Activated T-helper 17 cell treated with anti-CD3 and anti-CD28 coated beads, Interleukin-2, amount 50 U/mL, for 72 hours (primary cell): ENCODE data around the gene DNAI1. TPM values are rescaled to one million over a fixed set of nuclear protein-coding genes. Genes with fewer than 3 reads are reported as not detected.

Experiments used
- ATAC-seq: fragments of 150-1000 bp; cut with Tn5 transposase; replicated peaks from 2 replicates; pipeline ENCODE4 v1.10.0; 2021; ENCODE audit warnings: mild to moderate bottlenecking, moderate library complexity
- H3K27ac Mint-ChIP-seq: one replicate; pipeline ENCODE4 v1.8.0; 2022; ENCODE audit warnings: mixed read lengths
- H3K27me3 Mint-ChIP-seq: one replicate; pipeline ENCODE4 v1.8.0; 2022; ENCODE audit warnings: mixed read lengths
- H3K36me3 Mint-ChIP-seq: one replicate; pipeline ENCODE4 v1.8.0; 2022; ENCODE audit warnings: low read depth, mild to moderate bottlenecking, mixed read lengths
- H3K4me1 Mint-ChIP-seq: one replicate; pipeline ENCODE4 v1.8.0; 2022; ENCODE audit warnings: mixed read lengths
- H3K4me3 Mint-ChIP-seq: one replicate; pipeline ENCODE4 v1.8.0; 2022; ENCODE audit warnings: mild to moderate bottlenecking, mixed read lengths
- H3K9me3 Mint-ChIP-seq: one replicate; pipeline ENCODE4 v1.8.0; 2022; ENCODE audit warnings: mixed read lengths
- total RNA-seq, 2 donors: library from RNA; stranded (reverse); gene quantifications; one replicate each; pipeline ENCODE4 v1.2.3, GENCODE V29; 2022

Gene DNAI1
- total RNA-seq, 2 donors from 2014 or later, result not detected

GRCh38 chr9:34490760-34491159 is 32.2 kb downstream of the DNAI1 start:
- peak; percentile 29 for ATAC-seq
- Mint-ChIP-seq H3K9me3 (no peaks in the 10 kb centered on the region), H3K27me3 (peaks cover 34% of the 10 kb centered on the region), H3K36me3 (no peaks in the 10 kb centered on the region), H3K27ac (no peak overlapping the region), H3K4me3 (no peak overlapping the region), H3K4me1 (no peaks in the 10 kb centered on the region)

GRCh38 chr9:34491596-34491995 is 33.0 kb downstream of the DNAI1 start:
- H3K4me1 Mint-ChIP-seq, result no peaks in the 10 kb centered on the region
- ATAC-seq, result no peak
- no peaks in the 10 kb centered on the region for H3K9me3 Mint-ChIP-seq
- H3K27ac Mint-ChIP-seq, result no peak overlapping the region
- peaks cover 32% of the 10 kb centered on the region for H3K27me3 Mint-ChIP-seq
- H3K36me3 Mint-ChIP-seq, result no peaks in the 10 kb centered on the region
- no peak overlapping the region for H3K4me3 Mint-ChIP-seq

- H3K36me3 Mint-ChIP-seq, result no peaks in the 10 kb centered on the region
- H3K27ac Mint-ChIP-seq, result no peak overlapping the region
- peaks cover 30% of the 10 kb centered on the region for H3K27me3 Mint-ChIP-seq
- no peaks in the 10 kb centered on the region for H3K4me1 Mint-ChIP-seq
- ATAC-seq, result no peak
- H3K9me3 Mint-ChIP-seq, result no peaks in the 10 kb centered on the region
- no peak overlapping the region for H3K4me3 Mint-ChIP-seq
Observed at GRCh38 chr9:34492051-34492450, 33.4 kb downstream of the DNAI1 start.

GRCh38 chr9:34493972-34494535 is 35.4 kb downstream of the DNAI1 start:
- Mint-ChIP-seq H3K4me1 (no peaks in the 10 kb centered on the region), H3K4me3 (no peak overlapping the region), H3K27ac (no peak overlapping the region), H3K36me3 (no peaks in the 10 kb centered on the region), H3K9me3 (no peaks in the 10 kb centered on the region), H3K27me3 (peaks cover 23% of the 10 kb centered on the region)
- ATAC-seq, result no peak

GRCh38 chr9:34496149-34496712 is 37.6 kb downstream of the DNAI1 start:
- H3K27me3 Mint-ChIP-seq, result peaks cover 25% of the 10 kb centered on the region
- H3K27ac Mint-ChIP-seq, result no peak overlapping the region
- no peak overlapping the region for H3K4me3 Mint-ChIP-seq
- no peak for ATAC-seq
- H3K9me3 Mint-ChIP-seq, result no peaks in the 10 kb centered on the region
- H3K4me1 Mint-ChIP-seq, result peaks cover 15% of the 10 kb centered on the region
- no peaks in the 10 kb centered on the region for H3K36me3 Mint-ChIP-seq

GRCh38 chr9:34498553-34498952 is 39.9 kb downstream of the DNAI1 start:
- Mint-ChIP-seq H3K27ac (no peak overlapping the region), H3K9me3 (no peaks in the 10 kb centered on the region), H3K27me3 (peaks cover 12% of the 10 kb centered on the region), H3K4me1 (peaks cover 15% of the 10 kb centered on the region), H3K4me3 (no peak overlapping the region), H3K36me3 (no peaks in the 10 kb centered on the region)
- no peak for ATAC-seq

GRCh38 chr9:34499076-34499475 is 40.5 kb downstream of the DNAI1 start:
- H3K27me3 Mint-ChIP-seq, result peaks cover 13% of the 10 kb centered on the region
- H3K27ac Mint-ChIP-seq, result no peak overlapping the region
- ATAC-seq, result no peak
- H3K9me3 Mint-ChIP-seq, result no peaks in the 10 kb centered on the region
- H3K4me1 Mint-ChIP-seq, result peaks cover 15% of the 10 kb centered on the region
- H3K36me3 Mint-ChIP-seq, result no peaks in the 10 kb centered on the region
- H3K4me3 Mint-ChIP-seq, result no peak overlapping the region

- H3K27ac Mint-ChIP-seq, result no peak overlapping the region
- H3K36me3 Mint-ChIP-seq, result no peaks in the 10 kb centered on the region
- H3K4me3 Mint-ChIP-seq, result no peak overlapping the region
- ATAC-seq, result peak; percentile 95
- peaks cover 15% of the 10 kb centered on the region for H3K4me1 Mint-ChIP-seq
- H3K9me3 Mint-ChIP-seq, result no peaks in the 10 kb centered on the region
- H3K27me3 Mint-ChIP-seq, result peaks cover 16% of the 10 kb centered on the region
Observed at GRCh38 chr9:34500623-34501267, 42.1 kb downstream of the DNAI1 start.

- Mint-ChIP-seq H3K4me1 (peaks cover 15% of the 10 kb centered on the region), H3K9me3 (no peaks in the 10 kb centered on the region), H3K27ac (no peak overlapping the region), H3K4me3 (no peak overlapping the region), H3K27me3 (peaks cover 16% of the 10 kb centered on the region), H3K36me3 (no peaks in the 10 kb centered on the region)
- no peak for ATAC-seq
Observed at GRCh38 chr9:34501372-34501771, 42.8 kb downstream of the DNAI1 start.

GRCh38 chr9:34501889-34502425 is 43.4 kb downstream of the DNAI1 start:
- no peak for ATAC-seq

GRCh38 chr9:34502471-34502870 is 43.9 kb downstream of the DNAI1 start:
- Mint-ChIP-seq H3K4me1 (peaks cover 15% of the 10 kb centered on the region), H3K27ac (no peak overlapping the region), H3K36me3 (no peaks in the 10 kb centered on the region), H3K27me3 (peaks cover 13% of the 10 kb centered on the region), H3K9me3 (no peaks in the 10 kb centered on the region), H3K4me3 (no peak overlapping the region)
- no peak for ATAC-seq

More at GRCh38 chr9:34501889-34502425, 43.4 kb downstream of the DNAI1 start:
- no peak overlapping the region for H3K27ac Mint-ChIP-seq
- no peaks in the 10 kb centered on the region for H3K36me3 Mint-ChIP-seq
- H3K27me3 Mint-ChIP-seq, result peaks cover 16% of the 10 kb centered on the region
- peaks cover 15% of the 10 kb centered on the region for H3K4me1 Mint-ChIP-seq
- H3K9me3 Mint-ChIP-seq, result no peaks in the 10 kb centered on the region
- no peak overlapping the region for H3K4me3 Mint-ChIP-seq

- Mint-ChIP-seq H3K9me3 (no peaks in the 10 kb centered on the region), H3K4me1 (peaks cover 15% of the 10 kb centered on the region), H3K27me3 (peaks cover 10% of the 10 kb centered on the region), H3K36me3 (no peaks in the 10 kb centered on the region), H3K27ac (no peak overlapping the region), H3K4me3 (no peak overlapping the region)
- no peak for ATAC-seq
Observed at GRCh38 chr9:34502891-34503290, 44.3 kb downstream of the DNAI1 start.

- no peaks in the 10 kb centered on the region for H3K36me3 Mint-ChIP-seq
- no peak overlapping the region for H3K4me3 Mint-ChIP-seq
- H3K27ac Mint-ChIP-seq, result no peak overlapping the region
- peaks cover 10% of the 10 kb centered on the region for H3K27me3 Mint-ChIP-seq
- no peak for ATAC-seq
- no peaks in the 10 kb centered on the region for H3K9me3 Mint-ChIP-seq
- H3K4me1 Mint-ChIP-seq, result peaks cover 15% of the 10 kb centered on the region
Observed at GRCh38 chr9:34503406-34503805, 44.8 kb downstream of the DNAI1 start.

GRCh38 chr9:34505370-34506120 is 46.9 kb downstream of the DNAI1 start:
- Mint-ChIP-seq H3K4me1 (peaks cover under 1% of the 10 kb centered on the region), H3K36me3 (no peaks in the 10 kb centered on the region), H3K27ac (no peak overlapping the region), H3K27me3 (peaks cover 4% of the 10 kb centered on the region), H3K4me3 (no peak overlapping the region), H3K9me3 (no peaks in the 10 kb centered on the region)
- ATAC-seq, result no peak
